HG02943 (cell line): ENCODE data around the gene LMO7.

ENCODE experiments used
- ATAC-seq: cut with Tn5 transposase; IDR thresholded peaks from one replicate; pipeline ENCODE4 v1.9.1; 2021; ENCODE audit warnings: mild to moderate bottlenecking, low read depth, moderate library complexity; ENCODE audit not compliant: unreplicated experiment

Gene LMO7

GRCh38 chr13:75796825-75797224 lies 160.7 kb downstream of the LMO7 start:
- ATAC-seq = no peak

- no peak for ATAC-seq
Observed at GRCh38 chr13:75797239-75797638, 161.1 kb downstream of the LMO7 start.

- ATAC-seq = no peak
Observed at GRCh38 chr13:75797719-75798118, 161.6 kb downstream of the LMO7 start.

- ATAC-seq = no peak
Observed at GRCh38 chr13:75798353-75799255, 162.5 kb downstream of the LMO7 start.

- no peak for ATAC-seq
Observed at GRCh38 chr13:75800545-75800944, 164.4 kb downstream of the LMO7 start.

- no peak for ATAC-seq
Observed at GRCh38 chr13:75801388-75801945, 165.3 kb downstream of the LMO7 start.

GRCh38 chr13:75802161-75802560 lies 166.0 kb downstream of the LMO7 start:
- no peak for ATAC-seq

GRCh38 chr13:75803164-75803611 lies 167.1 kb downstream of the LMO7 start:
- no peak for ATAC-seq

GRCh38 chr13:75804054-75804453 lies 167.9 kb downstream of the LMO7 start:
- ATAC-seq = no peak

GRCh38 chr13:75804605-75805004 lies 168.5 kb downstream of the LMO7 start:
- no peak for ATAC-seq

GRCh38 chr13:75806117-75806516 lies 170.0 kb downstream of the LMO7 start:
- ATAC-seq = no peak

- no peak for ATAC-seq
Observed at GRCh38 chr13:75811361-75811760, 175.2 kb downstream of the LMO7 start.

GRCh38 chr13:75811841-75812240 lies 175.7 kb downstream of the LMO7 start:
- ATAC-seq = no peak

GRCh38 chr13:75812751-75813181 lies 176.6 kb downstream of the LMO7 start:
- no peak for ATAC-seq

- ATAC-seq = no peak
Observed at GRCh38 chr13:75813323-75813722, 177.2 kb downstream of the LMO7 start.

GRCh38 chr13:75818179-75818967 lies 182.2 kb downstream of the LMO7 start:
- no peak for ATAC-seq

GRCh38 chr13:75818968-75819225 lies 182.8 kb downstream of the LMO7 start:
- ATAC-seq = no peak

- ATAC-seq = no peak
Observed at GRCh38 chr13:75825161-75825560, 189.0 kb downstream of the LMO7 start.

GRCh38 chr13:75825594-75825993 lies 189.5 kb downstream of the LMO7 start:
- ATAC-seq = no peak

GRCh38 chr13:75826391-75826790 lies 190.3 kb downstream of the LMO7 start:
- ATAC-seq = no peak

- ATAC-seq = no peak
Observed at GRCh38 chr13:75829830-75830229, 193.7 kb downstream of the LMO7 start.
